KG1 (cell line): ENCODE results near the gene EMP3.
"Not testable (repeated sequence)": the region's sequence is repeated elsewhere in the genome, so short reads cannot be mapped to it uniquely, and the experiment has no call there.

Source experiments
- DNase-seq: peaks from one replicate; lab custom pipeline; 2025; lab: John Stamatoyannopoulos, UW

Gene EMP3

DNA sequence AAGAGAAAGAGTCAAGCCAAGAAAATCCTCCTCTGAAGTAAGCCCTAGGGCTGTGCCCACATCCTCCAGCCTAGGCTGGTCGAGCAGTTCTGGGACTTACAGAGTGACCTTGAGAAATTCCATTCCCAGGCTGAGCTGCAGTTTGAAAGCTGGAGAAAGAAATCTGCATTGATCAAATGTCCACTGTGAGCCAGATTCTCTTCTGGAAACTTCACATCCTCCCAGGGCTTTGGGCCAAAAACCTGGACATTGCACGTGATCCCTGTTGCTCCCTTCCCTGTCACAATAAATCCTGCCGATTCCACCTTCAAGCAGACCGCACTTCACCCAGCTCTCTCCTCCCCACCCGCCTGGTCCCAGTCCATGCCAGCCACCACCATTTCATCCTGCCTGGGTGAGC lies 22.7 kb downstream of the EMP3 start:
- no peak for DNase-seq

DNA sequence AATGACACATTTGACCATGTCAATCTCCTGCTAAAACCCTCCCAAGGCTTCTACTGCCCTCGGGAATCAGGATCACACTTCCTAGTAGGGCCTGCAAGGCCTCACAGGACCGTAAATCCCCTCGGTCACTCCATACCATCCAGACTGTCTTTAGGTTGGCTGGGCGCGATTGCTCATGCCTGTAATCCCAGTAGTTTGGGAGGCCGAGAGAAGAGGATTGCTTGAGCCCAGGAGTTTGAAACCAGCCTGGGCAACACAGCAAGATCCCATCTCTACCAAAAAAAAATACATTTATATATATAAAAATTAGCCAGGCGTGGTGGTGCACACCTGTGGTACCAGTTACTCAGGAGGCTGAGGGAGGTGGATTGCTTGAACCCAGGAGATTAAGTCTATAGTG lies 23.4 kb downstream of the EMP3 start:
- no peak for DNase-seq

DNA sequence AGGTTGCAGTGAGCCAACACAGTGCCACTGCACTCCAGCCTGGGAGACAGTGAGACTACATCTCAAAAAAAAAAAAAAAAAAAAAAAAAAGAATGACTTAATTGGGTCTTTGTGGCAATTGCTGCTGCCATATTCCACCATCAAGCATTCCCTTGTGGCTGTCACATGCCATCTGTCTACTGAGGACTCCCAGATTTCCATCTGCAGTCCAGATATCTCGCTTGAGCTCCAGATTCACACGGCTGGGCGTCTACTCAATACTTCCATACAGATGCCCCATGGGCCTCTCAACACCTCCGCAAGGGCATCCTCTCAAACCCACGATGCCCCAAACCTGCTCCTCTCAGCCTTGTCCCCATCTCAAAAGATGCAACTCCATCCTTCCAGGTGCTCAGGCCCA lies 25.5 kb downstream of the EMP3 start:
- no peak for DNase-seq

DNA sequence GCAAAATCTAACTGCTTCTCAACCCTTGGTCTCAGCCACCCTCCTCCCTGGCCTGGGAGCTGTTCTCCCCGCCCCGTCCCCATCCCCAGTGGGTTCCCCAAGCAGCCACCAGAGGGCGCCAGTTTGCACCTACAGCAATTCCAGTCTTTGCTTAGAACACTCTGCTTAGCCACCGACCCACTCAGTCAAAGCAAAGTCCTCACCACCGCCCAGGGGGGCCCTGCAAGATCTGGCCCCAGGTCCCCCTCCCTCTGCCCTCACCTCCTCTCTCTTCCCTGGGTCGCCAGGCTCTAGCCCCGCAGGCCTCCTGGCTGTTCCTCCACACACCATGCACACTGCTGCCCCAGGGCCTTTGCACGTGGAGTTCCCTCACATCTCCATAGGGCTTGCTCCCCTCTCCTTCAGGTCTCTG lies 26.0 kb downstream of the EMP3 start:
- peak; percentile 20 for DNase-seq

DNA sequence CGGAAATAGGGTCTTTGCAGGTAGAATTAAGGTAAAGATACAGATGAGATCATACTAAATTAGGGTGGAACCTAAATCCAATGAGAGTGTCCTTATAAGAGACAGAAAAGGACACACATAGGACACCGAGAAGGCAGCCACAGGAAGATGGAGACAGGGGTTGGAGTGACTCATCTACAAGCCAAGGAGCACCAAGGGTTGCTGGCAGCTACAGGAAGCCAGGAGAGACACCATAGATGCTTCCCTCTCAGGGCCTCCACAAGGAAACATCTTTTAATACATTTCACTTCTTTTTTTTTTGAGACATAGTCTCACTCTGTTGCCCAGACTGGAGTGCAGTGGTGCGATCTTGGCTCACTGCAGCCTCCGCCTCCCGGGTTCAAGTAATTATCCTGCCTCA lies 28.3 kb downstream of the EMP3 start:
- no peak for DNase-seq

DNA sequence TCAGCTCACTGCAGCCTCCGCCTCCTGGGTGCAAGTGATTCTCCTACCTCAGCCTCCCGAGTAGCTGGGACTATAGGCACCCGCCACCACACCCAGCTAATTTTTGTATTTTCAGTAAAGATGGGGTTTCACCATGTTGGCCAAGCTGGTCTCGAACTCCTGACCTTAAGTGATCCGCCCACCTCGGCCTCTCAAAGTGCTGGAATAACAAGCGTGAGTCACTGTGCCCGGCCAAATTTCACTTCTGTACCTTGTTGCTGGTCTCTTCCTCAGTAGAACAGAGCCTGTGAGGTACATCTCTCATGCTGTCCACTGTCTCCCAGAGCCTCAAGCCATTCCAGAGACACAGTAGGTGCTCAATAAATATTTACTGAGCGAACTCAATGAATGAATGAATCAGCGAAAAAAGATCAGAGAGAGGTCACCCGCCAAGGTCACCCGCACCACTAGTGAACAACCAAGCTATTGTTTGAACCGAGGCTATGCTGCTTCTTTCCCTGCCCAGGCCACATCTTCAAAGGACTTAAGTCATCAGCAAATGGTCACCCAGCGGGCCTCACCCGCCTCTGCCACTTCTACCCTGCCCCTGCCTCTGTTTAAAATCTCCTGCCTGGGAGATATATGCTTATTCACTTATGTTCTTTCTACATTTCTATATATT lies 29.1 kb downstream of the EMP3 start:
- no peak for DNase-seq

DNA sequence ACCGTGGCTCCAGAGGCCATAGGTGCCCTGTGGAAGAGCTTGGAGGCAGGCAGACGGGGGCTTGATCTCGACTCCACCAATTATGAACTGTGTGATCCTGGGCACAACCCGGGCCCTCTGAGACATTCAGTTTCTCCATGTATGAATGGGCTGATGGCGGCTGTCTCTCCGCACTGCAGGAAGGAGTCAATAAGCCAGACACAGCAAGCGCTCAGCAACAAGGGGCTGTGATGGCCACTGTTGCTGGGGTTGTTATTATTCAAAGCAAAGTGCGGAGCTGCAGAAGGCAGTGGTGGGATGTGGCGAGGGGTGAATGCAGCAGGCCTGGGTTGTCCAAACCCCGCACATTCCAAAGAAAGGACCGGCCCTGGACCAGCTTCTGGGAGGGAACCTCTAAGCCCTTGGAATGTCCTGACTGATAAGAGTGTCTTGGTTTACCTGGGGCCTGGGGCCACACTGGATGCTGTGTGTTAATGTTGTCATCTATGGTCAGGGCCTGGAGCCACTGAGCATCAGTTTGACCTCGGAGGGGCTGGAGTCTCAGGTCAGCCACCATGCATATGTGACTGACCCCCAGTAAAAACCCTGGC lies 30.1 kb downstream of the EMP3 start:
- no peak for DNase-seq

DNA sequence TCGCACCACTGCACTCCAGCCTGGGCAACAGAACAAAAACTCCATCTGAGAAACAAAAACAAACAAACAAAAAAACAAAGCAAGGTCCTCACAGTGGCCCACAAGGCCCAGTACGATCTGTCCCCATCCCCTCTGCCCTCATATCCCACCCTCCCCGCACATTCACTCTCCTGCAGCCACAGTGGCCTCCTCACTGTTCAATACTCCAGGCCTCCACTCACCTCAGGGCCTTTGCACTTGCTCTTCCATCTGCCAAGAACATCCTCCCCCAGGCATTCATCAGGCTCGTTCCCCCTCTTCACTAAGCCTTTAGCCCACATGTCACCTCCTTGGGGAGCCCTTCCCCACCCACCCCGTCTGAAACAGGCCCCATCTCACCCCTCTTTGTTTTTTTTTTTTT lies 33.8 kb downstream of the EMP3 start:
- no peak for DNase-seq

DNA sequence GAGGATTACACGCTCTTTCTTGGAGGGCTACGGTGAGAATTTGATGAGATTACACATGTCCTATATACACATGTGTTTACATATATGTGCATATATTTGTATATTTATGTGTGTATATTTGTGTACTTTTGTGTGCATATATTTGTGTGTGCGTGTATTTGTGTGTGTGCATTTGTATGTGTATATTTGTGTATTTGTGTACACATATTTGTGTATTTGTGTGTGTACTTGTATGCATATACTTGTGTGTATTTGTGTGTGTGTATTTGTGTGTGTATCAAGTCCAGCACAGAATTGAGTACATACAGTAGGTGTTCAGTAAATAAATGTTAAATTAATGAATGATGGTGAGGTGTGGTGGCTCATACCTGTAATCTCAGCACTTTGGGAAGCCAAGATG lies 36.6 kb downstream of the EMP3 start:
- no peak for DNase-seq

DNA sequence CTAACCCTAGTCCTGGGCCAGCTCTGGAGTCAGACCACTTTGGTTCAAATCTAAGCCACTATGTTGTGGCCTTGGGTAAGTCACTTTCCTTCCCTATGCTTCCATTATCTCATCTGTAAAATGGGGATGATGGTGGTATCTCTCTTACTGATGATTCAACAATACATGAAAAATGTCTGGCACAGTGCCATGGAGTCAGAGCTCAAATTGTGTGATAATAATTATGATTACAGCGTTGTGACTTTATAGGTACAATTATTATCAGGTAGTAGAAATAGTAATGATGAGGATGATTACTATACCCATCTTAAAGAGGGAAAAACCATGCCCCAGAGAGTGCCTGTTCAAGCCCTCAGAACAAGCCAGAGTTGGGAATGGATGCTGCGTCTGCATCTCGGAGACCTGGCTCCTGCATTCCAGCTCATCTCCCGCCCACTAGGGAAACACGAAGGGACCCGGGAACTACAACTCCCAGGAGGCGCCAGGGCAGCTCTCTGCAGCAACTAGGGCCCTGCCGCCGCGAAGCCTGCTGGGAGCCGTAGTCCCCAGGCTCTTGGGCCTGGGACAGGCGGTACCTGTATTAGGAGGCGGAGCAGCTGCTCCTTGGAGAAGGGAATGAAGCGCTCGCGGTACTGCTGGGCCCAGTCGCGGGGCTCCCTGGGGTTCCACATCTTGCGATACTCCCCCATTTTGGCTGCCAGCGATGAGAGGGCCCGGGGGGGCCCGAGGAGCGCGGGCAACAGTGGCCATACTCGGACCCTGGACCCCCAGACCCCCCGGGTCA lies 37.6 kb downstream of the EMP3 start:
- DNase-seq, result peak; percentile 93

DNA sequence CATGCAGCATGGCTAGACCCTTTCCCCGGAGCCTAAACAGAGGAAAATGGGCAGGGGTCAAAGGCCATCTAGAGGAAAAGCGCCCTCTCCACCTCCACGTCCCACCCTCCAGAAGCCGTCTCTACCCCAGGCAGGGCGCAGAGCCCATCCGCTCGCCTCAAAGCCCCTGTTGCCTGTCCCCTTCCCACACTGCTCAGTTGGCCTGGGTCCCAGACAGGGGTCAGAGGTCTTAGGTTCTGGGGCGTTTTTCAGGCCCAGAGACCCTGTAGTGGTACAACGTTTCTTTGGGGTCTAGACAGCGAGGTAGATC lies 38.1 kb downstream of the EMP3 start:
- no peak for DNase-seq

DNA sequence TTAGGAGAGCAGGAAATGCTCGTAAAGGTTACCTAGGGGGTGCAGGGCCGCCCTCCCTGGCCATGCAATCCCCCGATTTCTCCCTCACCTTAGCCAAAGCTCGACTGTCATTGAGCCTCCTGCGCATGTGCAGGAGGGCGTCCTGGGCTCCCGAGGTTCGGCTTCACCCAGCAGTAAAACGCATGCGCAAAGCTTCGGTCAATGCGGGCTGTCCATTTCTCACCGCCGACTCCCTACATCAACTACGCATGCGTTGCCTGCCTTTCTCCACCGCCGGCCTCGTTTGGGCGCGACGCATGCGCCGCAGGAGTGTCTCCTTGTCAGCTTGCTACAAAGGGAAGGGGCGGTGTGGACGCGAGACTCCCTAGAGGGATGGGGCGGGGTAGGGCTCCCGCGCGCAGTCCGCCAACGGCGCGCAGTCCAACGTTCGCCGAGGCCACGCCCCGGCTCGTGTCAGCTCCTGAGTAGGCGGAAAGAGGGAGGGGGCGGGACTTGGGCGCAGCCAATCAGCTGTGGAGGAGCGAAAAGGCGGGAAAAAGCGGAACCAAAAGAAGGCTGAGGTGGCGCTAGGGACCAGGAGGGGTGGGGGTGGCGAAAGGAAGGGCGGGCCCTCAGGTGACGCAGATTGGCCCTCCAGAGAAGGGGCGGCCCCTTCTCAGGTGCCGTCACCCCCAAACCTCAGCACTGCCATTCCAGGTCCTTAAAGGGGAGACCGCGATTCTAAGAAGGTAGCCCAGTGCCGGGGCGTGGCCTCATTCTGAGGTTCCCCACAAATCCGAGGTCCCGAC lies 38.7 kb downstream of the EMP3 start, which contains the start of the genes SYNGR4 and TMEM143:
Gene SYNGR4, plus strand, starts transcription at position 558 of the 788 bp plus-strand sequence. CDS start 1,476 bp downstream, outside the sequence.
Gene TMEM143, minus strand, starts transcription at position 131 of the 788 bp plus-strand sequence. Its CDS starts 20 bp downstream, at position 111.
- peak; percentile 100 for DNase-seq

DNA sequence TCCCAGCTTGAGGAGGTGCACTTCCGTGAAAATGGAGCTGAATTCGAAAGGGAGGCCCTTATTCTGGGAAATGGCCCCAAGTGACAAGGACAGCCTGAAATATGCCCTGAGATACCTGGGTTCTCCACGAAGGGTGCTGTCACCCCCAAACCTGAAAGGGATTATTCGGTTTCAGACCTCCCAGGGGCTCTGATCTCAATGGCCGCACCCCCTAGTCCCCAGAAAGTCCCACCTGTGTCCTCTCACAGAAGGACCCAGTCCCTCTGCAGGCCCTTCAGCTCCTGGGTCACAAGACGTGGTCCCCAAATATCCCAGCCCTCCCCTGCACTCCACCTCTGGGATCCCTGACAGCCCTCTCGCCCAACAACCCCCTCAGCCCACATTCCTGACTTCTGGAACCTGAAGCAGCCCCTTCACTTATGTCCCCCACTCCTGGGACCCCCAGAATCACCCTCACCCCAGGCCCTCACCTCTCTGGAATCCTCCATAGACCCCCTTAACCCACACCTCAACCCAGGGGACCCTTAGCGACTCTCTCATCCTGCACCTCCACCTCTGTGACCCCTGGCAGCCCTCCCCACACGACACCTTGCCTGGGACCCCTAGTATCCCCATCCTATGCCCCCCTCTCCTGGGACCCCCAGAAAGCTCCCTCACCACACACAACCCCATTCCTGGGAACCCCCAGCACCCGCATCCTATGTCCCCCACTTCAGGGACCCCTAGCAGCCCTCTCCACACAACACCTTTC lies 39.4 kb downstream of the EMP3 start:
- DNase-seq, result no peak

DNA sequence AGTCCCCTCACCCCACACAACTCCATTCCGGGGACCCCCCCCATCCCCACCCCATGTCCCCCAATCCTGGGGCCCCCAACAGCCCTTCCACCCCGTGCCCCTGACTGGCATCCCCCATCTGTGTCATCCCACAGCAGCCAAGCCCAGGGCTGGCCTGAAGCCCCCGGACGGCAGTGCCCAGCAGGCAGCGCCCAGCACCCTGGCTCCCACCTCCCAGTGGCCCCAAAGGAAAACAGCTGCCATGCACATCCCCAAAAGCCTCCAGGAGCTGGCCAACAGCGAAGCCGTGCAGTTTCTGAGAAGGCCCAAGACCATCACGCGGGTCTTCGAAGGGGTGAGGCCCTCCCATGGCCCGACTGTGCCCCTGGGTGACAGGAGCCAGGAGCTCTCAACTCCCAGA lies 40.2 kb downstream of the EMP3 start:
- DNase-seq, result no peak

DNA sequence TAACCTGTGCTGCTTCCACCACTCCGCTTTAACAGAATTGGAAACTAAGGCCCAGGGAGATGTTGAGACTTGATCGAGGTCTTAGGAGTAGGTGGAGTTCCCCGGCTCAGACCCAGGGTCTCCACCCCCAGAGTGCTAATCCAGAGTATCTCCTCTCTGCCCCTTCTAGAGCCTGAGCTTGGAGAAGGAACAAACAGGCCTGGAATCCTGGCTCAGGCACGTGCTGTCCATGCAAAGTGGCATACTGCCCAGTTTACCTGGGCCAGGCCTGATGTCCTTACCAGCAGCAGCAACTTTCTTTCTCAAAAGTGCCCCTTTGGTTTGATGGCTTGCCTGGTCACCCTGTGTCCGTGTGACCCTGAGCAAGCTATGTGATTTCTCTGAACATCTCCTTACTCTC lies 42.5 kb downstream of the EMP3 start:
- DNase-seq, result no peak

DNA sequence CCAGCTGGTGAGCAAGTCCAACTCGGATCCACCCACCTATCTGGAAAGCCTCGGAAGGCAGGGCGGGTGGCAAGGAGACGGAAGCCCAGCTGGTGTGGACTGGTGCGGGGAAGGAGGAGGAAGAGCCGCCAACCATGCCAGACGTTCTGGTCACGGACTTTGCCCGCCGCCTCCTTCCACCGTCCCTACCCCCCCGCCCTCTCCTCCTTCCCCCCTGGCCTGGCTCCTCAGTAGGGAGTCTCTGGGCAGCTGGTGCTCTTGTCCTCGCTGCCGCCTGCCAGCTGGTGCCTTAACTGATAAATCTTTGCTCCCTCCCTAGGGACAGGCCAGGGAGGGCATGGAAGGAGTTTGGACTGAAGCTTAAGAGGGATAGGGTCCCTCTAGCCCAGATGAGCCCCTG lies 43.6 kb downstream of the EMP3 start:
- no peak for DNase-seq

DNA sequence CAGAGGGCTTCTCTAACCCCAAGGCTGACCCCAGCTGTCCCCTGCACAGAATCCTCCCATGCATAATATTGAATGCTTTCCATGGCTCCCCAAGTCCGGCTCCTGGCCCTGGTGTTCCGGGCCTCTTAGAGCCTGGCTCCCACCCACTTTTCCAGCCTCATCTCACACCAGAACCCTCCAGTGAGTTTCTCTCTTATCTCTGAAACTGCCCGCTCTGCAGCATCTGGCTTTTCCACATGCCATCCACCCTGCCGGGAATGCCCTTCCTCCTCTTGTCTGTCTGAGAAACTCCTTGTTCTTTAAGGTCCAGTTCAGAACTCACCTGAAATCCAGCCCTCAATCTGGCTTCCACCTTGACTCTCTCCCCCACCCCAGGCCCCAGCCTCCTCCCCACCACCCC lies 45.6 kb downstream of the EMP3 start:
- no peak for DNase-seq

DNA sequence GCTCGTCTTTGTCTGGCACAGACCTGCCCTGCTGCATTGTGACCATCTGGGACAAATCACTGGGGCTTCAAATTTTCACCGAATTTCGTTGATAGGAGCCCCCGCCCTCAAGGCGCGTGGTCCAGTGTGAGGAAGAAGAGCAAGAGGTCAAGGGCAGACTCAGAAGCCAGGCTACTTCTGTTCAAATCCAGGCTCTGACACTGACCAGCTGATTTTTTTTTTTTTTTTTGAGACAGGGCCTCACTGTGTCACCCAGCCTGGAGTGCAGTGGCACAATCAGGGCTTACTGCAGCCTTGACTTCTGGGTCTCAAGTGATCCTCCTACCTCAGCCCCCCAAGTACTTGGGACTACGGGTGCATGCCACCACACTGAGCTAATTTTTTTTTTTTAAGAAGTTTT lies 46.0 kb downstream of the EMP3 start:
- no peak for DNase-seq

DNA sequence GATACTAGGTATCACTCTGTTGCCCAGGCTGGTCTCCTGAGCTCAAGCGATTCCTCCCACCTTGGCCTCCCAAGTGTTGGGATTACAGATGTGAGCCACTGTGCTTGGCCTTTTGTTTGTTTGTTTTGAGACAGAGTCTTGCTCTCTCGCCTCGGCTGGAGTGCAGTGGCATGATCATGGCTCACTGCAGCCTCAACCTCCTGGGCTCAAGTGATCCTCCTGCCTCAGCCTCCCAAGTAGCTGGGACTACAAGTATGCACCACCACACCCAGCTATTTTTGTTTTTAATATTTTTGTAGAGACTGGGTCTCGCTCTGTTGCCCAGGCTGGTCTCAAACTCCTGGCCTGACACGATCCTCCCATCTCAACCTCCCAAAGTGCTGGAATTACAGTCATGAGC lies 46.4 kb downstream of the EMP3 start:
- DNase-seq, result not testable (repeated sequence)

DNA sequence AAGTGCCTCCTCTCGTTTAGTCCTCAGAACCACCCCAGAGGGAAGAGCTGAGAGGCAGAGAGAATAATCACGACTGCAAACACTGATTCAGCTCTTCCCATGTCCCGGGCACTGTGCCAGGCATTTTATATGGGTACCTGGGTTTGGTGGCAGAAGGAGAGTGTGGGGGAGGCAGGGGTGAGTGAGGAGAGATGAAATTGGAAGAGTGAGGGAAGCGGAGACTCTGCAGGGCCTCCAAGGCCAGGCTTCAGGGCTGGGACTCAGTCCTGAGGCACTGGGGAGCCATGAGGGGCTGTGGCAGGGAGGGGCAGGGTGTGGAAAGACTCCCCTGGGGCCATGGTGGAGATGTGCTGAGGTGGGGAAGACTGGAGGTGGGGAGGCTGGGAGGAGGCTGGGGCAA lies 47.6 kb downstream of the EMP3 start:
- DNase-seq, result no peak

DNA sequence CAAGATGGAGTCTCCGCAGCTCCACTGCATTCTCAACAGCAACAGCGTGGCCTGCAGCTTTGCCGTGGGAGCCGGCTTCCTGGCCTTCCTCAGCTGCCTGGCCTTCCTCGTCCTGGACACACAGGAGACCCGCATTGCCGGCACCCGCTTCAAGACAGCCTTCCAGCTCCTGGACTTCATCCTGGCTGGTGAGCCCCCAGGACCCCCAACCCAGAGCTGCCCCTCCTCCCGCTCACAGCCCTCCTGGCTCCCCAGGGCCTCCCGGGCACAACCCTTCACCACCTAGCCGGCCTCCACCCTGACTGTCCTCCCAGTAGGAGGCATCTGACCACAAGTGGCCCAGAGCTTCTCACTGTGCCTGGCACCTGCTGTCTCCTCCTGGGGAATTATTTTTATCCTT lies 48.2 kb downstream of the EMP3 start:
- no peak for DNase-seq

DNA sequence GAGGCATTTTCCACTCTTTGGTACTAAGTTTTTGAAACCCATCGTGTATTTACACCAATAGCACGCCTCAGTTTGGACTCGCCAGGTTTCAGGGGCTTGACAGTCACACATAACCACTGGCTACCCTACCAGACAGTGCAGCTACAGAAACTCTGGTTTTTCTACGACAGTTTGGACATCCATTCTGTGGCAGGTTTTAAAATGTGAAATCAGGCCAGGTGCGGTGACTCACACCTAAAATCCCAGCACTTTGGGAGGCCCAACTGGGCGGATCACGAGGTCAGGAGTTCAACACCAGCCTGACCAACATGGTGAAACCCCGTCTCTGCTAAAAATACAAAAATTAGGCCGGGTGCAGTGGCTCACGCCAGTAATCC lies 52.8 kb downstream of the EMP3 start:
- no peak for DNase-seq
